Breast epithelium (tissue), 4 donors: ENCODE results near the gene CACNA2D3. TPM values are rescaled to one million over a fixed set of nuclear protein-coding genes. Genes with fewer than 3 reads are reported as not detected.

Source experiments
- DNase-seq, 2 donors: peaks; one replicate each; pipeline ENCODE4 v3.0.0-alpha.2; 2019; ENCODE audit warnings: low spot score in 2 of 2
- H3K27ac ChIP-seq, 2 donors: fragments of 200-600 bp; sonication (generic) in 1 of 2; one replicate each; pipeline ENCODE4 v1.5.1; 2016 to 2019; ENCODE audit warnings: mild to moderate bottlenecking in 1 of 2
- H3K27me3 ChIP-seq, 2 donors: fragments of 200-600 bp; sonication (generic) in 1 of 2; one replicate each; pipeline versions ENCODE4 v1.5.1 to v1.6.0; 2017 to 2019; ENCODE audit warnings: control low read depth in 1 of 2, mild to moderate bottlenecking in 1 of 2
- H3K36me3 ChIP-seq: fragments of 200-600 bp; one replicate; pipeline ENCODE4 v1.5.1; 2019
- H3K4me1 ChIP-seq, 2 donors: fragments of 200-600 bp; sonication (generic); one replicate each; pipeline ENCODE4 v1.5.1; 2016 to 2019; ENCODE audit warnings: control low read depth in 1 of 2
- H3K4me3 ChIP-seq, 3 donors: fragments of 200-600 bp; sonication (generic); 1 replicate in 2 of 3; 2 replicates in 1 of 3; pipeline ENCODE4 v1.5.1; 2016 to 2019; ENCODE audit warnings: mild to moderate bottlenecking in 3 of 3, moderate library complexity in 2 of 3
- H3K9me3 ChIP-seq, 2 donors: fragments of 200-600 bp; sonication (generic) in 1 of 2; one replicate each; pipeline ENCODE4 v1.5.1; 2016 to 2019; ENCODE audit warnings: control low read depth in 1 of 2
- CTCF ChIP-seq, 3 donors: fragments of 450-650 bp; IDR thresholded peaks; one replicate each; pipeline ENCODE4 v1.5.1; 2016 to 2017; ENCODE audit warnings: antibody characterized with exemption in 3 of 3, mild to moderate bottlenecking in 3 of 3, moderate library complexity in 3 of 3
- POLR2A ChIP-seq: fragments of 450-650 bp; IDR thresholded peaks from one replicate; pipeline ENCODE4 v1.6.1; 2016; ENCODE audit warnings: antibody characterized with exemption, mild to moderate bottlenecking, moderate library complexity
- POLR2AphosphoS5 ChIP-seq, 3 donors: sonication (generic); formaldehyde crosslinking; IDR thresholded peaks; one replicate each; pipeline ENCODE4 v1.6.1; 2017; ENCODE audit warnings: antibody characterized with exemption in 3 of 3
- intact Hi-C: fragments of 100-400 bp; cut with DNase I; formaldehyde crosslinking; loops from one replicate; pipeline ENCODE4 v1.15.1; 2023; ENCODE audit warnings: low total_unique reads
- total RNA-seq, 3 donors: library from RNA; depleted of rRNA; stranded (reverse); fragments of >200 nt; gene quantifications; one replicate each; pipeline ENCODE4 v1.1.0, GENCODE V29; 2016

The CACNA2D3 gene
- total RNA-seq, 3 donors from 2014 or later: 0.59 to 3.4 (median 2.3) TPM

- no peaks in the 10 kb centered on the region for H3K4me1 ChIP-seq
- H3K9me3 ChIP-seq: no peaks in the 10 kb centered on the region
- TF ChIP-seq CTCF (IDR thresholded peaks at IDR 0.05): no peak
- TF ChIP-seq POLR2AphosphoS5 (IDR thresholded peaks at IDR 0.05): no peak
- no peak overlapping the region for H3K27ac ChIP-seq
- H3K27me3 ChIP-seq: no peaks in the 10 kb centered on the region
- intact Hi-C loops: no loop called here
- H3K36me3 ChIP-seq: no peaks in the 10 kb centered on the region
- DNase-seq: no peak
- no peak overlapping the region for H3K4me3 ChIP-seq
Measured at GRCh38 chr3:54681706-54682105, 559.4 kb downstream of the CACNA2D3 start.

GRCh38 chr3:54685213-54685612 lies 562.9 kb downstream of the CACNA2D3 start:
- DNase-seq: no peak
- no peak overlapping the region for H3K4me3 ChIP-seq
- TF ChIP-seq POLR2AphosphoS5 (IDR thresholded peaks at IDR 0.05) (no peak), POLR2A (no peak), CTCF (IDR thresholded peaks at IDR 0.05) (no peak)
- H3K27me3 ChIP-seq: no peaks in the 10 kb centered on the region
- H3K9me3 ChIP-seq: no peaks in the 10 kb centered on the region
- no peaks in the 10 kb centered on the region for H3K4me1 ChIP-seq
- intact Hi-C loops: no loop called here
- no peaks in the 10 kb centered on the region for H3K36me3 ChIP-seq
- no peak overlapping the region for H3K27ac ChIP-seq

- TF ChIP-seq CTCF (IDR thresholded peaks at IDR 0.05) (no peak), POLR2AphosphoS5 (IDR thresholded peaks at IDR 0.05) (no peak), POLR2A (no peak)
- intact Hi-C loops: no loop called here
- Histone ChIP-seq H3K9me3 (no peaks in the 10 kb centered on the region), H3K36me3 (no peaks in the 10 kb centered on the region), H3K27me3 (no peaks in the 10 kb centered on the region), H3K4me3 (no peak overlapping the region), H3K4me1 (no peaks in the 10 kb centered on the region), H3K27ac (no peak overlapping the region)
- DNase-seq: no peak
Measured at GRCh38 chr3:54691289-54691771, 569.0 kb downstream of the CACNA2D3 start.

- Histone ChIP-seq H3K36me3 (no peaks in the 10 kb centered on the region), H3K27me3 (no peaks in the 10 kb centered on the region), H3K27ac (no peak overlapping the region), H3K4me3 (no peak overlapping the region), H3K9me3 (no peaks in the 10 kb centered on the region), H3K4me1 (no peaks in the 10 kb centered on the region)
- TF ChIP-seq POLR2A (no peak), CTCF (IDR thresholded peaks at IDR 0.05) (no peak), POLR2AphosphoS5 (IDR thresholded peaks at IDR 0.05) (no peak)
- intact Hi-C loops: no loop called here
- no peak for DNase-seq
Measured at GRCh38 chr3:54696313-54696712, 574.0 kb downstream of the CACNA2D3 start.

GRCh38 chr3:54698054-54698453 lies 575.7 kb downstream of the CACNA2D3 start:
- TF ChIP-seq CTCF (IDR thresholded peaks at IDR 0.05): no peak
- TF ChIP-seq POLR2AphosphoS5 (IDR thresholded peaks at IDR 0.05): no peak
- TF ChIP-seq POLR2A: no peak
- H3K4me3 ChIP-seq: no peak overlapping the region
- no peak overlapping the region for H3K27ac ChIP-seq
- DNase-seq: no peak
- H3K4me1 ChIP-seq: no peaks in the 10 kb centered on the region
- intact Hi-C loops: no loop called here
- H3K36me3 ChIP-seq: no peaks in the 10 kb centered on the region
- no peaks in the 10 kb centered on the region for H3K27me3 ChIP-seq
- no peaks in the 10 kb centered on the region for H3K9me3 ChIP-seq
